NCI-H128 (cell line): Measurements from ENCODE around the gene RNASE4.

Experiments
- DNase-seq: peaks from one replicate; lab custom pipeline; 2025; ENCODE audit not compliant: unreplicated experiment; lab: John Stamatoyannopoulos, UW

Gene RNASE4

DNA sequence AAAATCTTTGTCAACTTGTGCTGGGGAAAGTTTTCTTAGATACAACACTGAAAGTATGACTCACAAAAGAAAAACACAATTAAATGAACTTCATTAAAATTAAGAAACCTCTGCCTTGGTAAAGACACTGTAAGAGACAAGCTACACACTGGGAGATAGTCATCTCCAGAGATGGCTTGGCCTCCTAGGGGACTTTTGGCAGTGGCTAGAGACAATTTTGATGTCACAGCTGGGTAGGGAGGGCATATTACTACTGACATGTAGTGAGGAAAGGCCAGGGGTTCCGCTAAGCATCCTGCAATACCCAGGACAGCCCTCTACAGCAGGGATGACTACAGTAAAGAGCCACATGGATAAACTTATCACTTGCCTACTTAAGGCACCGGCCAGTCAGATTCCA is 8.7 kb upstream of the RNASE4 start:
- no peak for DNase-seq

GRCh38 chr14:20676072-20676471 is 8.3 kb upstream of the RNASE4 start:
- no peak for DNase-seq

DNA sequence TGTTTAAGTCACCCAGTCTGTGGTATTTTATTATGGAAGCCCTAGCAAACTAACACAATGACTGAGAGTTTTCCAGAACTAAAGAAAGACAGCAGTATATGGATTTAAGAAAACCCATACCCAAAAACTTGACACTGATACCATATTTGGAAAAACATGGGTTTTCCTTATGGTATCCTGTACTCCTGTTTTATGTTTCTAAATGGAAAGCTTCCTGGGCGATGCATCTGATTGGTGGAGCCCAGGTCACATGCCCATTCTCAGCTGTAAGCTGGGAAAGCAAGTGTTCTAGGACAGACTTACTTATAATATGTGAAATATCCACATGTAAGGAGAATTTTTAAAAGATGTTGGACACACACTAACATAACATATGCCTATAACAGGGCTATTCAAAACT is 4.5 kb upstream of the RNASE4 start:
- no peak for DNase-seq

DNA sequence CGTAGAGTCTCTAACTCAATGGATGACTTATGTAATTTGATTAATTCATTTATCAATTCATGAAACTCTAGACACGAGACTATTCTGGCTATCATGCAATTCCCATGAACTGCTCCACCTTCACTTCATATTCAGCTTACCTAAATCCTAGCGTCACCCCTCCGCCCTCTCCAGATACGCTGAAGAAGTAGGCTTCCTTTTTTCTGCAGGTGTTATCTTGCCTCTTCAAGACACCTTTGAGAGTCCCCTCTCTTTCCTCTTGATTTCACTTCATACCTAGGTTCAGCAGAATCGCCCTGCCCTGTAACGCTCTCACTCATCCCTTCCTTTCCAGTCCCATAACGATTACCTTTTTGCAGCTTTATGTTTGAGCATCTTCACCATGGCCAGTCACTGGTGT is 4.0 kb upstream of the RNASE4 start:
- DNase-seq: no peak

GRCh38 chr14:20680843-20681347 is 3.5 kb upstream of the RNASE4 start:
- DNase-seq: no peak

- DNase-seq: no peak
Observed at GRCh38 chr14:20681348-20682126, 2.8 kb upstream of the RNASE4 start.

GRCh38 chr14:20682127-20682434 is 2.3 kb upstream of the RNASE4 start:
- no peak for DNase-seq

DNA sequence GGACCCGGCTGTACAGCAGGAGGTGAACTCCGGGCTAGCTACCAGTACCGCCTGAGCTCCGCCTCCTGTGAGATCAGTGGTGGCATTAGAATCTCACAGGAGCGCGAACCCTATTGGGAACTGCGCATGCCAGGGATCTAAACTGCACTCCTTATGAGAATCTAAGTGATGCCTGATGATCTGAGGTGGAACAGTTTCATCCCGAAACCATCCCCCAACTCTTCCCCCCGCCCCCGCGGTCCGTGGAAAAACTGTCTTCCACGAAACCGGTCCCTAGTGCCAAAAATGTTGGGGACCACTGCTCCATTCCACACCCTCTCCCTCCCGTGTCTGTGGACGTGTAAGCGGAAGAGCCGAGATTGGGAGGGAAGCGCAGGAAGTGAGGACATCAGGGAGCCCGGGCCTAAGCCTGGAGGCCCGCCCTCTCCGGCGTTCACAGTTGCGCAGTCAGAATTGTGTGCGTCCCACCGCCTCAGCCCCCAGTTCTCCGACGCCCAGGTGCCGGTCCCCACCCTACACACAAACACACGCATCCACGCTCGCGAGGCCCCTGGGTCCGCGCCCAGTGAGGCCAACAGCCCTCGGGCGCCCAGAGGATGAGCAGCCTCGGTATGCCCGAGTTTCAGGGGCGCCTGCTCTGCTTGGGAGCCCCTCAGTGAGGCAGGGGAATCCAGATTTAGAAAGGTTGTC is 1.8 kb upstream of the RNASE4 start:
- DNase-seq: no peak

GRCh38 chr14:20683125-20683890 is 1.1 kb upstream of the RNASE4 start:
- no peak for DNase-seq

DNA sequence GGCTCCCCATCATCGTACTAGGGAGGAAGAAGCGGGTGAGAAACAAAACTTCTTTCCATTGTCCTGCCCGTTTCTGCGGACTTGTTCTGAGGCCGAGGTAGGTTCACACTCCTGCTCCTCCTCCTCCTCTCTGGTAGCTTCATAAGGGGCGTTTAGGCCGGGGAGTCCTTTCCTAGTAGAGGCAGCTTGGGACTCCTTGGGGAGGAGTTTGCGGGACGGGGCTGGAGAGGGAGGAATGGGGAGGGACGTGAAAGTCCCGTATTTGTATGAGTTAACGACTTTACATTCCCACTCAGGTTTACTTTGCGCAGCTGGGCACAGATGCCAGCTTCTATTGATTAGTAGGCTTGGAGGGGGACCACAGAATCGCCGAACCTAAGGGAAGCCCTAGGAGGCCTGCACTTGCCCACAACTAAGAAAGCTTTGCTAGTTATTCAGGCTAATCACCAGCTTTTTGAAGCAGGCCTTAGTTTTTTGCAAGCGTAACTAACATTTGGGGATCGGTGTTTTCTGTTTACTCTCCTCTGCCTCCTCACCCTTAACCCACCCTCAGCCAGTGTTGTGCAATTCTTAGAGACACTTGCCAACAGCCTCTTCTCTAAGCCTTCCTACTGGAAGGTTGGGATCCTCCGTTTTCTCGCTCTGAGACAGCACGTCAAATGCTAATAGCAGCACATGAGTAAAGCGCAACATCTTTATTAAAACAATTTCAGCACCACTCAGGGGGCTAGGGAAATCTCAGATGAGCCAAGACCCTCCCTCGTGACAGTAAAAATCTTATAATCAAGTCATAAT is 499 bp downstream of the RNASE4 start:
- DNase-seq: no peak

DNA sequence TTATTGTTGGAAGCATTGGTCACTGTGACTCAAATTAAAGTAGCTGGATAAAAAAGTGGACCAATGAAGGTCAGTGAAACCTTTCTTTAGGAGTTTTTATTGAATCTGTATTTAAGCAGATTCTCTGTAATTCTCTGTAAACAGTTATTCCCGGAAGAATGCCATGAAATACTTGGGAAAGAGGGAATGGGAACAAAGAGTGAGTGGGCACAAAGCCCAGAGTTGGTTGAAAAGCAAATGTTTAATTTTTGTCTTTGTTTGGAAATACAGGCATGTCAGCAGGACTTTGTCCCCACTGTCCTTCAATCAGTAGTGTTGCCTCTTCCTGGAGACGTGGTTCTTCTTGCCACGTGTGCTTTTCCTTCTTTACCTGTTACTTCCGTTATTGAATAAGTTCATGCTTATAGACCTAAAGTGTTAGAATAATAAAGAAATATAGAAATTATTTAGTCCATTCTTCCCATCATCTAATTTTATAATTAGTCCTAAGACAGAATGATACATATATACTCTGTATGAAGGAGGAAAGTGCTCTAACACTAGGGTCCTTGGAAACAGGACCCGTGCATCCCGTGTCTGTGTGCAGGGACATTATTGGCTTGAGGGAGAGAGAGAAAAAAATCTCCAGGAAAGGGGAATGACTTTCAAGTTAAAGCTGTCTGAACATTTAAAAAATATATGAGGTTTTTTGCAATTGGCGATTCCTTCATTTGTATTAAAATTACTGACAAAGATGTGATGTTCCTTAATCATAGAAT is 2.2 kb downstream of the RNASE4 start:
- DNase-seq: no peak

DNA sequence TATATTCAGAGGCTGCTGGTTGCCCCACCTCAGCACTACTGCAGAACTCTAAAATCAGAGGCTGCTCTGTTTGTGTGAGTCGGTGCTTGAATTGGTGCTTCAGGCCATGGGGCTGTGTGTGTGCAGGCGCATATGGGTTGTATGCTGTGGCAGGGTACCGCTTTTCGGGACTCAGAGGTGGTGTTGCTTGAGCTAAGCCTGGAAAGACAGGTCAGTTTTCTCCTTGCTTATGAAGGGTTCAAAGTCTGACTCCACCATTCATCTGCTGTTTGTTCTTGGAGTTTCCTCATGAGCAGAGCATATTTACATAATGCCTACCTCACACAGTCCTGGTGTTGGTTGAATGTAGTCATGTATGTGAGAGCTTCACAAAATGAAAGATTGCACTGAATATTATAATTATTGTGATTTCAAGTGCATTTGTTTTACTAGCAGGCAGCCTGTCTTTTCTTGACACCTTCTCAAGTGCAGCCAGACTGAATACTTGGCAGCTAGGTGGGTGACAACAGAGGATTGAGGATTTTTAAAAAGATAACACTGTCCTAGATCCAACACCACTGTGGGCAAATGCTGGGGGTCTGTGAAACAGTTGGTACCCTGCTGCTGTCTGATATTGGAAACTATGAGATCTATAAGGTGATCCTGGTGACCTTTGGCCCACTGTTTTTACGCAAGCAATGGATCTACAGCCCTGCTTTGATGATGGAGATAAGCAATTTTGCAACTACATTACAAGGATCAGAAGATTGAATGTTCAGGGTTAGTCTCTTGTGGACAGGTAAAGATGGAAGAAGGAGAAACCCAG is 3.2 kb downstream of the RNASE4 start:
- no peak for DNase-seq

DNA sequence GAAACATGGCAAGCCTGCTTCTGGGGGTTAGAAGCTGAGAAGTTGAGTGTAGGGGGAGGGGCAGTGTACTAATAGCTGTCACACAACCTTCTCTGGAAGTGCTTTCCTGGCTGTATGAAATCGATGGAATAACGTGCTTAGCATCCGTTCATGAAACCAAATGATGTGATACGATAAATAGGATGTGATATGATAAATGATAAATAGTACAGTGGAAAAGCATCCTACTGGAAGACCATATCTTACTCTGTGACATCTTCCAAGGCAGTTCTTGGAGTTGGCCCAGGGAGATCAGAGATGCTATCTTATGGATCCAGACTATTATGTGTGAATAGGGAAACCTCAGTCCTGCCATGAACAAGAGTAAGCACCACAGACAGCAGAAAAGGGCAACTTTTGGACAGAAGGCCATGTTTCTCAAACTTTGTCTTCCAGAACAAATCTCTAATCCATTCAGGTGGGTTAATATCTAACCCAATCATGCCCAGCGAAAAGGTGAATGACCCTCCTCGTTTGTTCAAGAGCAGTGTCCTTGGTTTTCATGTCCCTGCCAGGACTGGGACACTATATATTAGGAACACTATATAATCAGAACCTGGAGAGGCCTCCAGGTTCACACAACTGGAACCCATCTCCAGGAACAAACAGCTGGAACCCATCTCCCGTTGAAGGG is 3.9 kb downstream of the RNASE4 start, which contains the start of gene ANG:
ANG (plus strand) TSS at position 598 of the 673 bp plus-strand sequence. CDS start 4,801 bp downstream, outside the sequence.
- no peak for DNase-seq

- DNase-seq: no peak
Observed at GRCh38 chr14:20690848-20691640, 6.7 kb downstream of the RNASE4 start.

- no peak for DNase-seq
Observed at GRCh38 chr14:20692116-20692751, 7.9 kb downstream of the RNASE4 start.

GRCh38 chr14:20696764-20697163 is 12.4 kb downstream of the RNASE4 start:
- no peak for DNase-seq

DNA sequence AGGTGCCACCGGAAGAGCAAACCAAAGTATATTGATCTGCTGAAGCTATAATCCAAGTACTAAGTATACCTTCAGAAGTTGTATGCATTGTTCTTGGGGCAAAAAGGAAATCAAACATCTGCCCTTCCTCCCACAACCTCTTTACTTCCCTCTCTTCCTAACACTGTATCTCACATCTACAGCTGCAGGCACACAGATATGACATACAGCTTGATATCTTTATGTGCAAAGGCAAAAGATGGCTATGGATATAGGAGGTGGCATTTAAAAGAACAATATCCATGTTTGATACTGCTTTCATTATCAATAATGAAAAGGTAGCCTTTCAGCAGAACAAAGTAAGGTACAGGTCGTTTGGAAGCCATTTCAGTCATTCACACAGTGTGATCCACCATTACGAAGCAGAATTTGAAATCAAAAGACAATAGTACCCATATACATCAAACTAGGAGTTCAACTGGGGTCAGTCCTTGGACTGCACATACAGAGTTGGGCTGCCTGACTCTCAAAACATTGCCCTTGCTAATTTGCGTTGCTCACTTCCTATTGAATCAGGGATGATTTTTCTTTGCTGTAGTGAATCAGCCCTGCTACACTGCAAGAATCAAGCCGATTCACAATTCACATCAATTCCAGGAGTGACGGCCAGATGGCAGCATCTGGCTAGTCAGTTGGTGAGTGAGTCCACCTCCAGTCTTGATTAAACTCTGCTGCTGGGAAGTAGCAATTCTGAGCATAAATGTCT is 13.1 kb downstream of the RNASE4 start:
- no peak for DNase-seq
